Endothelial cell of umbilical vein (primary cell): ENCODE results near the gene SETD3. TPM values are rescaled to one million over a fixed set of nuclear protein-coding genes. Genes with fewer than 3 reads are reported as not detected.

ENCODE experiments used
- BruUV-seq: library from RNA; stranded (reverse); fragments of 400-500 nt; replicated peaks from 2 replicates; lab custom pipeline; 2021; lab: Mats Ljungman, UMichigan
- CTCF ChIA-PET: fragments of 300-600, 350-600 bp; sonication (Branson Sonifier 250); formaldehyde crosslinking; loops from one replicate; lab custom pipeline; 2021; ENCODE audit warnings: antibody characterized with exemption, inconsistent platforms; lab: Charles Lee
- POLR2A ChIA-PET: fragments of 300-600, 350-600 bp; sonication (Branson Sonifier 250); formaldehyde crosslinking; loops from one replicate; lab custom pipeline; 2021; ENCODE audit warnings: antibody characterized with exemption, inconsistent platforms; lab: Charles Lee
- DNase-seq: peaks from one replicate; pipeline ENCODE4 v3.0.0-alpha.2; 2011; ENCODE audit warnings: low read depth, low spot score
- FAIRE-seq: peaks from 2 replicates; lab custom pipeline; 2011; peaks lifted over from hg19 to GRCh38; lab: Jason Lieb, UNC
- H2AFZ ChIP-seq: 2 replicates; pipeline ENCODE4 v1.6.0; 2012; ENCODE audit warnings: low read depth, low read length, control low read depth, inconsistent platforms
- H3K27ac ChIP-seq: 2 replicates; pipeline ENCODE4 v1.5.1; 2011; ENCODE audit warnings: low read depth, mild to moderate bottlenecking, control low read depth, low read length, moderate library complexity; ENCODE audit not compliant: insufficient read depth
- H3K27me3 ChIP-seq, 2 experiments: 2 replicates each; pipeline versions ENCODE4 v1.6.0 to v1.6.1; 2011; ENCODE audit warnings: low read length in 2 of 2, mixed read lengths in 1 of 2; ENCODE audit not compliant: control insufficient read depth in 2 of 2, insufficient read depth in 2 of 2
- H3K36me3 ChIP-seq, 2 experiments: 2 replicates in 1 of 2; 3 replicates in 1 of 2; pipeline ENCODE4 v1.5.1; 2011; ENCODE audit warnings: low read length in 2 of 2, mild to moderate bottlenecking in 1 of 2, moderate library complexity in 1 of 2; ENCODE audit not compliant: control insufficient read depth in 2 of 2, insufficient read depth in 2 of 2; ENCODE audit errors: extremely low read depth in 1 of 2
- H3K4me1 ChIP-seq: 3 replicates; pipeline ENCODE4 v1.5.1; 2011; ENCODE audit warnings: mild to moderate bottlenecking, low read length; ENCODE audit not compliant: control insufficient read depth, insufficient read depth; ENCODE audit errors: extremely low read depth
- H3K4me2 ChIP-seq: 2 replicates; pipeline ENCODE4 v1.6.1; 2011; ENCODE audit warnings: low read length, control low read depth, mixed read lengths; ENCODE audit not compliant: insufficient read depth
- H3K4me3 ChIP-seq, 3 experiments: fragments of 200-600 bp in 1 of 3; sonication (generic), shearing (Covaris generic) in 1 of 3; replicated peaks in 1 of 3; 2 replicates each; pipeline ENCODE4 v1.5.1; 2011 to 2016; ENCODE audit warnings: control low read depth in 3 of 3, low read length in 3 of 3, mild to moderate bottlenecking in 2 of 3, inconsistent platforms in 1 of 3, low read depth in 1 of 3, moderate library complexity in 1 of 3; ENCODE audit not compliant: insufficient read depth in 1 of 3
- H3K79me2 ChIP-seq: 2 replicates; pipeline ENCODE4 v1.6.0; 2012; ENCODE audit warnings: low read length, inconsistent platforms; ENCODE audit not compliant: control insufficient read depth, insufficient read depth
- H3K9ac ChIP-seq: replicated peaks from 2 replicates; pipeline ENCODE3; 2011; ENCODE audit warnings: low read length, control low read depth; ENCODE audit not compliant: insufficient read depth; ENCODE audit errors: extremely low read depth
- H3K9me1 ChIP-seq: replicated peaks from 3 replicates; pipeline ENCODE4 v1.6.0; 2011; ENCODE audit warnings: mild to moderate bottlenecking, low read length; ENCODE audit not compliant: control insufficient read depth, insufficient read depth; ENCODE audit errors: extremely low read depth
- H3K9me3 ChIP-seq: replicated peaks from 2 replicates; pipeline ENCODE4 v1.5.1; 2012; ENCODE audit warnings: low read length, inconsistent platforms; ENCODE audit not compliant: control insufficient read depth, insufficient read depth
- H4K20me1 ChIP-seq: replicated peaks from 2 replicates; pipeline ENCODE3; 2011; ENCODE audit warnings: mild to moderate bottlenecking, low read length; ENCODE audit not compliant: control insufficient read depth, insufficient read depth; ENCODE audit errors: extremely low read depth
- CTCF ChIP-seq, 2 donors: IDR thresholded peaks; 1 replicate in 1 of 2; 2 replicates in 1 of 2; pipeline ENCODE4 v1.5.1; 2011; ENCODE audit warnings: low read length in 2 of 2, mild to moderate bottlenecking in 2 of 2, moderate library complexity in 2 of 2, control low read depth in 1 of 2, inconsistent platforms in 1 of 2, low read depth in 1 of 2; ENCODE audit not compliant: insufficient read depth in 1 of 2; ENCODE audit errors: extremely low read depth in 1 of 2
- EZH2 ChIP-seq: IDR thresholded peaks from 2 replicates; pipeline ENCODE4 v1.6.1; 2012; ENCODE audit warnings: borderline replicate concordance, low read depth, mild to moderate bottlenecking, moderate library complexity, low read length, inconsistent platforms; ENCODE audit not compliant: severe bottlenecking
- FOS ChIP-seq: IDR thresholded peaks from 2 replicates; pipeline ENCODE4 v1.6.1; 2011; ENCODE audit warnings: mild to moderate bottlenecking, low read length, moderate library complexity, borderline replicate concordance; ENCODE audit not compliant: insufficient read depth
- GATA2 ChIP-seq: IDR thresholded peaks from 2 replicates; pipeline ENCODE4 v1.7.0; 2011; ENCODE audit warnings: low read depth, mild to moderate bottlenecking, moderate library complexity, mixed read lengths, low read length; ENCODE audit not compliant: insufficient read length, insufficient read depth
- JUN ChIP-seq: IDR thresholded peaks from 2 replicates; pipeline ENCODE4 v1.6.1; 2011; ENCODE audit warnings: borderline replicate concordance, low read depth; ENCODE audit not compliant: insufficient read length, insufficient read depth
- MAX ChIP-seq: IDR thresholded peaks from 2 replicates; pipeline ENCODE4 v1.6.1; 2011; ENCODE audit not compliant: insufficient read depth, insufficient read length
- MYC ChIP-seq: IDR thresholded peaks from one replicate; pipeline ENCODE4 v1.6.1; 2011; ENCODE audit warnings: mild to moderate bottlenecking, low read depth, low read length
- POLR2A ChIP-seq: IDR thresholded peaks from 2 replicates; pipeline ENCODE4 v1.6.1; 2012; ENCODE audit warnings: low read depth, mild to moderate bottlenecking, control low read depth, low read length
- POLR2AphosphoS5 ChIP-seq: IDR thresholded peaks from 2 replicates; pipeline ENCODE4 v1.6.1; 2012; ENCODE audit warnings: low read depth, mild to moderate bottlenecking, control low read depth, low read length, moderate library complexity; ENCODE audit not compliant: insufficient read depth
- dilution Hi-C: fragments of 300-500 bp; cut with MboI; formaldehyde crosslinking; loops from one replicate; pipeline ENCODE4 v1.15.0; 2019; ENCODE audit warnings: low sequenced_read_pairs; ENCODE audit not compliant: extremely low pct_ligation_motif_present
- intact Hi-C: fragments of 100-400 bp; cut with micrococcal nuclease; formaldehyde crosslinking; loops from one replicate; pipeline ENCODE4 v1.10.0; 2022
- polyA plus RNA-seq, 4 experiments: library from polyadenylated mRNA; depleted of rRNA in 3 of 4; stranded (reverse) in 3 of 4; unstranded in 1 of 4; fragments of >200 nt; gene quantifications; 2 replicates each; pipeline versions ENCODE4 v1.2.1 to v1.2.3, GENCODE V29; 2011 to 2012; ENCODE audit warnings: missing spikeins in 1 of 4
- total RNA-seq: library from RNA; stranded (reverse); gene quantifications from 2 replicates; pipeline ENCODE4 v1.2.3, GENCODE V29; 2021

SETD3 gene
- total and polyA plus RNA-seq, 2 donors (not counting 3 experiments of a cell fraction or from before 2014, with no cell fraction given) = 18.1 to 53.1 TPM

GRCh38 chr14:99412117-99413061 lies 68.3 kb downstream of the SETD3 start:
- intact Hi-C loops (no loop called here), dilution Hi-C loops (no loop called here)
- Histone ChIP-seq H4K20me1 (no peaks in the 10 kb centered on the region), H3K9me3 (no peaks in the 10 kb centered on the region), H3K27me3 (no peaks in the 10 kb centered on the region), H3K9me1 (no peaks in the 10 kb centered on the region), H3K27ac (no peak overlapping the region), H3K9ac (no peak overlapping the region), H3K79me2 (no peaks in the 10 kb centered on the region), H3K4me1 (no peaks in the 10 kb centered on the region), H3K36me3 (peaks cover 0 to 5% of the 10 kb centered on the region in 2 experiments), H3K4me2 (no peak overlapping the region), H3K4me3 (no peak overlapping the region), H2AFZ (no peak overlapping the region)
- CTCF ChIA-PET = interaction anchor here (2.0 to 8.5 kb wide), 2 partner anchors 21 to 93 kb away, joined by 6 to 237 read pairs; no protein-coding TSS in a partner anchor
- BruUV-seq = no TSS peak
- POLR2A ChIA-PET = no interaction called here
- no peak for FAIRE-seq
- DNase-seq = no peak
- no peak for TF ChIP-seq JUN
- TF ChIP-seq CTCF (IDR thresholded peaks at IDR 0.05; ENCODE audit: extremely low read depth in 1 of 2, insufficient read depth in 1 of 2, low read depth in 1 of 2, low read length in 2 of 2) = no peak

- dilution Hi-C loops (no loop called here), intact Hi-C loops (no loop called here)
- Histone ChIP-seq H3K79me2 (no peaks in the 10 kb centered on the region), H2AFZ (no peak overlapping the region), H3K27me3 (no peaks in the 10 kb centered on the region), H3K9me1 (no peaks in the 10 kb centered on the region), H3K4me3 (no peak overlapping the region), H3K27ac (no peak overlapping the region), H3K36me3 (peaks cover 0 to 8% of the 10 kb centered on the region in 2 experiments), H3K9me3 (no peaks in the 10 kb centered on the region), H3K4me1 (no peaks in the 10 kb centered on the region), H3K4me2 (no peak overlapping the region), H3K9ac (no peak overlapping the region), H4K20me1 (no peaks in the 10 kb centered on the region)
- ChIA-PET POLR2A (no interaction called here), CTCF (no interaction called here)
- DNase-seq = no peak
- no peak for FAIRE-seq
- no TSS peak for BruUV-seq
- no peak for TF ChIP-seq JUN
- TF ChIP-seq POLR2A = no peak
- no peak for TF ChIP-seq CTCF (IDR thresholded peaks at IDR 0.05; ENCODE audit: extremely low read depth in 1 of 2, insufficient read depth in 1 of 2, low read depth in 1 of 2, low read length in 2 of 2)
- no peak for TF ChIP-seq GATA2
- TF ChIP-seq MAX = no peak
- no peak for TF ChIP-seq POLR2AphosphoS5
- no peak for TF ChIP-seq EZH2
- TF ChIP-seq MYC = no peak
- no peak for TF ChIP-seq FOS
Observed at GRCh38 chr14:99410019-99410418, 70.6 kb downstream of the SETD3 start.
